Uterus (tissue), 4 donors: ENCODE data around the gene PPL. TPM values are rescaled to one million over a fixed set of nuclear protein-coding genes. Genes with fewer than 3 reads are reported as not detected.

Source experiments
- DNase-seq, 2 donors: peaks; one replicate each; pipeline ENCODE4 v3.0.0-alpha.2; 2019 to 2020
- H3K27ac ChIP-seq, 2 donors: fragments of 200-600 bp; sonication (generic); 1 replicate in 1 of 2; 2 replicates in 1 of 2; pipeline ENCODE4 v1.5.1; 2016 to 2018
- H3K27me3 ChIP-seq, 2 donors: fragments of 200-600 bp; sonication (generic); one replicate each; pipeline ENCODE4 v1.5.1; 2018 to 2019; ENCODE audit warnings: control low read depth in 1 of 2
- H3K36me3 ChIP-seq, 2 donors: fragments of 200-600 bp; sonication (generic); one replicate each; pipeline ENCODE4 v1.5.1; 2019; ENCODE audit warnings: control low read depth in 1 of 2
- H3K4me1 ChIP-seq, 2 donors: fragments of 200-600 bp; sonication (generic); one replicate each; pipeline ENCODE4 v1.5.1; 2018 to 2019; ENCODE audit warnings: control low read depth in 1 of 2
- H3K4me3 ChIP-seq, 2 donors: fragments of 200-600 bp; sonication (generic); 1 replicate in 1 of 2; 2 replicates in 1 of 2; pipeline ENCODE4 v1.5.1; 2018 to 2019; ENCODE audit warnings: mild to moderate bottlenecking in 1 of 2
- H3K9me3 ChIP-seq, 2 donors: fragments of 200-600 bp; sonication (generic); one replicate each; pipeline ENCODE4 v1.5.1; 2019; ENCODE audit warnings: control low read depth in 1 of 2
- POLR2A ChIP-seq, 2 donors: fragments of 450-650 bp; IDR thresholded peaks; one replicate each; pipeline ENCODE4 v1.6.1; 2016; ENCODE audit warnings: antibody characterized with exemption in 2 of 2, mild to moderate bottlenecking in 1 of 2, moderate library complexity in 1 of 2
- intact Hi-C: fragments of 100-400 bp; cut with DNase I; formaldehyde crosslinking; loops from one replicate; pipeline ENCODE4 v1.15.1; 2023; ENCODE audit warnings: low total_unique reads
- total RNA-seq, 4 donors: library from RNA; depleted of rRNA in 3 of 4; stranded (reverse); fragments of >200 nt in 3 of 4; gene quantifications; one replicate each; pipeline versions ENCODE4 v1.1.0 to v1.2.4, GENCODE V29; 2014 to 2023
- TF ChIP-seq, protein P1 (sequence below), 4 experiments: fragments of 200-600 bp in 2 of 4; fragments of 450-650 bp in 2 of 4; sonication (generic) in 2 of 4; IDR thresholded peaks; one replicate each; pipeline ENCODE4 v1.5.1; 2016 to 2019; ENCODE audit warnings: antibody characterized with exemption in 4 of 4, mild to moderate bottlenecking in 2 of 4, moderate library complexity in 1 of 4
- donor health status: DM: yes; HTN: yes; CAD: no.

The PPL gene
- total RNA-seq, 4 donors from 2014 or later: 8.7 to 39.6 (median 15.2) TPM

DNA sequence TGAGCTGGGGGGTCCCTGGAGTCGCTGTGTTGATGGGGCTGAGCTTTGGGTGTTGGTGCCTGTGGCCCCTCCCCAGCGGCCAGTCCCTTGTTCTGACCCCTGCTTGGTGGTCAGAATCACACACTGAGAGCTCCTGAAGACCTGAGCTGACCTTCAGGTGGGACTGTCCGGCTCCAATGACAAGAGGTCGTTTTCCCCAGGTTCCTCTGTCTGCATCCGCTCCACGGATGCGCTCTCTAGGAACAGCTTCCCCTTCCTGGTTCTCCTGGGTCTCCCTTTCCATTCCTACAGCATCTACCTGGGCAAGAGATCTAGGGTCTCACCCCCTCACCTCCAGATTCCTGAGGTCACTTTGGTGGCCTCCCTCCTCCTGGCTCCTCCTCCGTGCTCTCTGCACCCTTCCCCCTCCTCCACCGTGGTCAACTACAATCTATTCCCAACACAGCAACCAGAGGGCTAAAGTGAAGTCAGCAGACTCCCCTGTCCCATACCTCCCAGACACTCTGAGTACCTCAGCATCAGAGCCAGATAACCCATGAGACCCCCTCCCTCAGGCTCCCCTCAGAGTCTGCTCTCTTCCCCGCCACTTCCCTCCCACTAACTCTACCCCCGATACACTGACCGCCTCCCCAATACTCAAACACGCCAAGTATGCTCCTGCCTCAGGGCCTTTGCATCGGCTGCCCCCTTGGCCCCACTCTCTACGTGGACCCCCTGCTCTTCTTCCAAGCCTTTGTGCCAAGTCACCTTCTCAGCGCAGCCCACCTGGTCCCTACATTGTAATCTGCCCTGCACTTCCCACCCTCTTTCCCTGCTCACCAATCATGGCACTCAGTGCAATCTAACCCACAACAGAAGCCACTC is 12.2 kb upstream of the PPL start:
- Histone ChIP-seq H3K4me3 (no peak overlapping the region), H3K36me3 (no peaks in the 10 kb centered on the region), H3K27me3 (no peaks in the 10 kb centered on the region), H3K9me3 (no peaks in the 10 kb centered on the region), H3K4me1 (peaks cover 4 to 10% of the 10 kb centered on the region in 2 donors), H3K27ac (no peak overlapping the region)
- no peak for DNase-seq
- no peak for TF ChIP-seq POLR2A (IDR thresholded peaks at IDR 0.05)
- TF ChIP-seq, protein P1, sequence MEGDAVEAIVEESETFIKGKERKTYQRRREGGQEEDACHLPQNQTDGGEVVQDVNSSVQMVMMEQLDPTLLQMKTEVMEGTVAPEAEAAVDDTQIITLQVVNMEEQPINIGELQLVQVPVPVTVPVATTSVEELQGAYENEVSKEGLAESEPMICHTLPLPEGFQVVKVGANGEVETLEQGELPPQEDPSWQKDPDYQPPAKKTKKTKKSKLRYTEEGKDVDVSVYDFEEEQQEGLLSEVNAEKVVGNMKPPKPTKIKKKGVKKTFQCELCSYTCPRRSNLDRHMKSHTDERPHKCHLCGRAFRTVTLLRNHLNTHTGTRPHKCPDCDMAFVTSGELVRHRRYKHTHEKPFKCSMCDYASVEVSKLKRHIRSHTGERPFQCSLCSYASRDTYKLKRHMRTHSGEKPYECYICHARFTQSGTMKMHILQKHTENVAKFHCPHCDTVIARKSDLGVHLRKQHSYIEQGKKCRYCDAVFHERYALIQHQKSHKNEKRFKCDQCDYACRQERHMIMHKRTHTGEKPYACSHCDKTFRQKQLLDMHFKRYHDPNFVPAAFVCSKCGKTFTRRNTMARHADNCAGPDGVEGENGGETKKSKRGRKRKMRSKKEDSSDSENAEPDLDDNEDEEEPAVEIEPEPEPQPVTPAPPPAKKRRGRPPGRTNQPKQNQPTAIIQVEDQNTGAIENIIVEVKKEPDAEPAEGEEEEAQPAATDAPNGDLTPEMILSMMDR (IDR thresholded peaks at IDR 0.05): no peak
- intact Hi-C loops: no loop called here

DNA sequence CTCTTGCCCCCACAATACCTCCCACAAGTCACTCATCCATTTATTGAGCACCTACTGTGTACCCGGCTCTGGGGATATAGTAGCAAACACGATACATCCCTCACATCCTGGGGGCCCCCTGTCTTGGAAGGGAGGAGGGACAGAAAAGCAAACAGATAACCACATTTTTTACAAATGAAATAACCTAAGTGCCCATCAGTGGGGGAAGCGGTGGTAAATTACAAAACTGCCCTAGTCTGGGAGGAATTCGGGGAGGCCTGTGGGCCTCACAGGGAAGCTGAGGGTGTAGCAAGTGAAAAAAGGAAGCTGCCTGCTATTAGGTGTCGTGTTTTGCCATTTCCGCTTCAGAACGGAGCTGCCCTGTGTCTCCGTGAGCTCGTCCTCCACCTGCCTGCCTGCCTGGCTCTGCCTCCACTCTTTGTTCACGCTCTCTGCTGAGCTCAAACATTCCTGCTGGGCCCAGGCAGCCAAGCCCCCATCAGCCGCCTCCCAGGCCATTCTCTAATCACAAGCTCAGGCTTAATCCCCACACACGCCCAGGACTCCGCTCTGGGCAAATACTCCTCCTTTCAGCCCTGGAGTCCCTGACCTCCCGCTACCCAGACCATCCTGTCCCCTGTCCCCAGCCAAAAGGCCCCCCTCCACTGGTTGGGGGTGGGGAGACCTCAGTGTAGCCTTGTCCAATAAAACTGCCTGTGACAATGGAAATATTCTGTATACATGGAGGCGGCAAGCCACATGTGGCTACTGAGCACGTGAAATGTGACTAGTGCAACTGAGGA is 11.0 kb upstream of the PPL start:
- Histone ChIP-seq H3K27ac (no peak overlapping the region), H3K4me1 (peaks cover 13 to 18% of the 10 kb centered on the region in 2 donors), H3K4me3 (no peak overlapping the region), H3K27me3 (no peaks in the 10 kb centered on the region), H3K9me3 (no peaks in the 10 kb centered on the region), H3K36me3 (no peaks in the 10 kb centered on the region)
- DNase-seq: no peak
- TF ChIP-seq, protein P1 (IDR thresholded peaks at IDR 0.05): no peak
- intact Hi-C loops: no loop called here

DNA sequence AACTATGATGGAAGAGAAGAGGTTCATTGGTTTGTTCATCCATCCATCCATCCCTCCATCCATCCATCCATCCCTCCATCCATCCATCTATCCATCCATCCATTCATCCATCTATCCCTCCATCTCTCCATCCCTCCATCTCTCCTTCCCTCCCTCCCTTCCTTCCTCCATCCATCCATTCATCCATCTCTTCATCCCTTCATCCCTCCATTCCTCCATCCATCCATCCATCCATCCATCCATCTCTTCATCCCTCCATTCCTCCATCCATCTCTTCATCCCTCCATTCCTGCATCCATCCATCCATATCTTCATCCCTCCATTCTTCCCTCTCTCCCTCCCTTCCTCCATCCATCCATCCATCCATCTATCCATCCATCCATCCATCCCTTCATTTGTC is 10.0 kb upstream of the PPL start:
- no peak for DNase-seq
- intact Hi-C loops: no loop called here
- Histone ChIP-seq H3K4me3 (no peak overlapping the region), H3K27me3 (no peaks in the 10 kb centered on the region), H3K9me3 (no peaks in the 10 kb centered on the region), H3K4me1 (peaks cover 18 to 28% of the 10 kb centered on the region in 2 donors), H3K36me3 (no peaks in the 10 kb centered on the region), H3K27ac (peak overlapping the region in 1 of 2 donors; percentile 97)
- TF ChIP-seq POLR2A (IDR thresholded peaks at IDR 0.05): no peak
- TF ChIP-seq, protein P1 (IDR thresholded peaks at IDR 0.05): no peak

DNA sequence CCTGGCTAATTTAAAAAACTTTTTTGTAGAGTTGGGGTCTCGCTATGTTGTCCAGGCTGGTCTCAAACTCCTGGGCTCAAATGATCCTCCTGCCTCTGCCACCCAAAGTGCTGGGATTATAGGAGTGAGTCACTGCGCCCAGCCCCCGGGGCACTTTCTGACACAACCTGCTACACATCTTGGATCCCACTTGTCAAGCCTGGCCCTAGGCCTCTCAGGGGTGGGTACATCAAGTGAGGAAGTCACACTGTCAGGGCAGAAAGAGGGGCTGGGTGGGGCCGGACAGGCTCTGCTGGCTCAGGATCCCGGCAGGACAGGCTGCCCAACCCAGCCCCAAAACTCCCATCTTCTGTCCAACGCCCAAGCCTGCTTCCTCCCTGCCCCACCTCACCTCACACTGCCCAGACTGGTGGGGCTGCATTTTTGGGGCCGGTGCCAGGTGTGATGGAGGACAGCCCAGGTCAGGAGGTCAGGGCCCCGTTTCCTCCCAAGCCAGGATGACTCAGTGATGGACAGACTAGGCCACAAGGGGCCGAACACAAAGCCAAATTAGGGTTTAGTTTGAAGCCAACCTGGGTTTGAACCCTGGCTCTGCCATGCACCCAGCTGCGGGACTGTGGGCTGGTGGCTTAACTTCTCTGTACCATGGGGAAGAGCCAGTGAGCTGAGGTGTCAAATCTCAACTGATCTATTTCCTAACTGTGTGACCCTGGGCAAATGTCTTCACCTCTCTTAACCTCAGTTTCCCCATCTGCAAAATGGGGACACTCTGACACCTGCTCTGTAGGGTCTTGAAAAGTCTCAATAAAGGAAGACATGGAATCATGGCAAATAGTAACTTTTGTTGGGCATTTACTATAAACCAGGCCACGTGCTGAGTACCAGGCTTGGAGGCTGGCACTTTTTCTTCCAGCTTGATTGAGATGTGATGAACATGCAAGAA is 8.9 kb upstream of the PPL start:
- no peak overlapping the region for H3K4me3 ChIP-seq
- intact Hi-C loops: no loop called here
- TF ChIP-seq, protein P1 (IDR thresholded peaks at IDR 0.05): no peak

More for the DNA sequence above, 8.9 kb upstream of the PPL start:
- Histone ChIP-seq H3K4me1 (peaks cover 18 to 28% of the 10 kb centered on the region in 2 donors), H3K27ac (peak overlapping the region; percentile 94 to 97), H3K36me3 (no peaks in the 10 kb centered on the region), H3K9me3 (no peaks in the 10 kb centered on the region), H3K27me3 (no peaks in the 10 kb centered on the region)
- peak; percentile 53 to 60 for DNase-seq
